Measurements from ENCODE around the gene LCE3A.

DNA sequence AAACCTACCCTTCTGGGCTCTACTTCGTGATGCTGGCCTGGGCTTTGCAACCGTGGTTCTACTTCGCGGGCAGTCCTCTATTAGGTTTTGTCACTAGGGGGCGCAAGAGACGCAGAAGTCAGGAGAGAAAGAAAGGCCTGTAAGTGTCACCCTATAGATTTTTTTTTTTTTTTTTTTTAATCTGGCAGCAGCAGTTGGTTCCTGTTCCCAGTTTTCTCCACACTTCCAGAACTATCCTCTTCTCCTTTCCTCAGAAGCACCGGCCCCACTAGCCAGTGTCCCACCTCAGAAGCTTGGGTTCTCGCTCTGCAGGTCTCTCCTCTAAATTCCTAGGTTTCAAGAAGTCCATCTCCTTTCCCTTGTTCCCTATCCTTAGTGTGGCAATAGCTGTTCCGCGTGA is 31.2 kb upstream of the LCE3A start:
- TF ChIP-seq, protein P1, sequence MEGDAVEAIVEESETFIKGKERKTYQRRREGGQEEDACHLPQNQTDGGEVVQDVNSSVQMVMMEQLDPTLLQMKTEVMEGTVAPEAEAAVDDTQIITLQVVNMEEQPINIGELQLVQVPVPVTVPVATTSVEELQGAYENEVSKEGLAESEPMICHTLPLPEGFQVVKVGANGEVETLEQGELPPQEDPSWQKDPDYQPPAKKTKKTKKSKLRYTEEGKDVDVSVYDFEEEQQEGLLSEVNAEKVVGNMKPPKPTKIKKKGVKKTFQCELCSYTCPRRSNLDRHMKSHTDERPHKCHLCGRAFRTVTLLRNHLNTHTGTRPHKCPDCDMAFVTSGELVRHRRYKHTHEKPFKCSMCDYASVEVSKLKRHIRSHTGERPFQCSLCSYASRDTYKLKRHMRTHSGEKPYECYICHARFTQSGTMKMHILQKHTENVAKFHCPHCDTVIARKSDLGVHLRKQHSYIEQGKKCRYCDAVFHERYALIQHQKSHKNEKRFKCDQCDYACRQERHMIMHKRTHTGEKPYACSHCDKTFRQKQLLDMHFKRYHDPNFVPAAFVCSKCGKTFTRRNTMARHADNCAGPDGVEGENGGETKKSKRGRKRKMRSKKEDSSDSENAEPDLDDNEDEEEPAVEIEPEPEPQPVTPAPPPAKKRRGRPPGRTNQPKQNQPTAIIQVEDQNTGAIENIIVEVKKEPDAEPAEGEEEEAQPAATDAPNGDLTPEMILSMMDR (IDR thresholded peaks at IDR 0.05), result peak; percentile 36 to 63 (median 53)
- TF ChIP-seq POLR2A (IDR thresholded peaks at IDR 0.05) (no peak), POLR2AphosphoS5 (IDR thresholded peaks at IDR 0.05) (no peak), EP300 (IDR thresholded peaks at IDR 0.05; ENCODE audit: low read depth) (no peak)
